Measurements from ENCODE around the gene SPG7. TPM values are rescaled to one million over a fixed set of nuclear protein-coding genes. Genes with fewer than 3 reads are reported as not detected.
A peak's percentile ranks its signal among the peaks of the same experiment; 100 is the strongest.

The SPG7 gene
- total RNA-seq, 1 experiment from 2014 or later = 119 TPM

DNA sequence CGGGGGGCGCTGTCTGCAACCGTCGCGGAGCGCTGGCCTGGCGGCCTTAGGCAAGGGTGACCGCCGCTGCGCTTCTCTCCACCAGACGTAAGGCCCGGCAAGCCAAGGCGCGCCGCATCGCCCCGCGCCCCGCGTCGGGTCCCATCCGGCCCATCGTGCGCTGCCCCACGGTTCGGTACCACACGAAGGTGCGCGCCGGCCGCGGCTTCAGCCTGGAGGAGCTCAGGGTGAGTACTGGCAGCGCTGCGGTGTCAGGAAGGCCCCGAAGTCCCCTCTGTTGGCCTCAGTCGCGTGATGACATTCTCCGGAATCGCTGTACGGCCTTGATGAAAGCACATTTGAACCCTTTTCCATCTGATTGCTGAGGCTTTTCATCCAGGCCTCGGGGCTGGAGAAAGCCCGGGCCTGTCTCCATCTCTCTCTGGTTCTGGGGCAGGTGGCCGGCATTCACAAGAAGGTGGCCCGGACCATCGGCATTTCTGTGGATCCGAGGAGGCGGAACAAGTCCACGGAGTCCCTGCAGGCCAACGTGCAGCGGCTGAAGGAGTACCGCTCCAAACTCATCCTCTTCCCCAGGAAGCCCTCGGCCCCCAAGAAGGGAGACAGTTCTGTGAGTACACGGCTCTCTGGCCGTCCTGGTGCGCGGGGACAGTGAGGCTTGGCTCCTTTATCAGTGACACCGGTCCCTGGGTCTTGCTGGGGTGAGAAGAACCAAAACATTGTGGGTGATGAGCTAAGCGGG, 53.1 kb downstream of the SPG7 start:
- no peak overlapping the region for H3K23ac ChIP-seq (ENCODE audit: insufficient read length, low read depth, low read length)
- no peak overlapping the region for H4K5ac ChIP-seq (ENCODE audit: insufficient read length, low read depth, low read length)
- H2BK20ac ChIP-seq (ENCODE audit: low read depth, low read length, poor library complexity, severe bottlenecking) = no peak overlapping the region
- peak overlapping the region; percentile 86 for H3K9ac ChIP-seq (ENCODE audit: extremely low read depth, insufficient read length, low read length)
- H2BK5ac ChIP-seq (ENCODE audit: insufficient read length, low read length) = no peak overlapping the region
- H3T11ph ChIP-seq (ENCODE audit: low read length) = no peak overlapping the region
- H2AK5ac ChIP-seq (ENCODE audit: insufficient read length, low read length) = no peak overlapping the region
- H3K27me3 Mint-ChIP-seq (ENCODE audit: low read depth) = peaks cover 2% of the 10 kb centered on the region
- no peaks in the 10 kb centered on the region for H3K9me3 ChIP-seq (ENCODE audit: control insufficient read depth, low read depth, low read length)
- H3K79me1 ChIP-seq (ENCODE audit: insufficient read depth, low read depth, low read length, poor library complexity, severe bottlenecking) = peaks cover 6% of the 10 kb centered on the region
- H2BK15ac ChIP-seq (ENCODE audit: low read depth, low read length) = no peak overlapping the region
- no peaks in the 10 kb centered on the region; a peak in 1 of 5 replicates for H3K9me3 Mint-ChIP-seq
- peaks cover 4% of the 10 kb centered on the region for H4K20me1 ChIP-seq (ENCODE audit: control insufficient read depth, insufficient read depth, insufficient read length)
- H2BK120ac ChIP-seq (ENCODE audit: low read depth, low read length, poor library complexity, severe bottlenecking) = no peak overlapping the region
- DNase-seq = no peak
- H3K56ac ChIP-seq (ENCODE audit: insufficient read length, low read depth, low read length) = no peak overlapping the region
- no peak overlapping the region for H3K18ac ChIP-seq (ENCODE audit: insufficient read length, low read depth, low read length)
- H3K4ac ChIP-seq (ENCODE audit: low read depth, low read length) = peak overlapping the region; percentile 89
- H3K79me2 ChIP-seq (ENCODE audit: insufficient read depth, low read length) = peaks cover 10% of the 10 kb centered on the region; the same call in 1 of the 2 replicates
- no peak overlapping the region for H2BK12ac ChIP-seq (ENCODE audit: insufficient read length, low read depth, low read length)
- H3K4me3 Mint-ChIP-seq = peak overlapping the region; percentile 96
- H3K4me1 ChIP-seq (ENCODE audit: insufficient read depth, low read length) = no peaks in the 10 kb centered on the region; the same call in 1 of the 2 replicates
- H3K27ac ChIP-seq (ENCODE audit: insufficient read length, low read depth, low read length) = no peak overlapping the region
- H3K36me3 Mint-ChIP-seq (ENCODE audit: insufficient read depth in 1 of 3, low read depth in 3 of 3) = peaks cover 26 to 54% (median 45%) of the 10 kb centered on the region in 3 experiments
- H2AFZ ChIP-seq (ENCODE audit: low read length) = no peak overlapping the region
- no peak overlapping the region for H4K8ac ChIP-seq (replicated peaks; ENCODE audit: insufficient read length, low read depth, low read length)
- no peaks in the 10 kb centered on the region for H3K27me3 ChIP-seq (ENCODE audit: insufficient read depth, low read length)
- H3K4me1 Mint-ChIP-seq = peaks cover 43 to 46% of the 10 kb centered on the region in 2 experiments
- peak overlapping the region; percentile 97 for H4K91ac ChIP-seq (ENCODE audit: insufficient read length, low read depth, low read length)
- peaks cover 19% of the 10 kb centered on the region for H3K23me2 ChIP-seq (ENCODE audit: insufficient read length, low read depth, low read length, poor library complexity, severe bottlenecking)
- peak overlapping the region; percentile 97 for H3K4me2 ChIP-seq (ENCODE audit: insufficient read depth, insufficient read length, low read length)
- peak overlapping the region; percentile 92 to 96 (median 95) for H3K27ac Mint-ChIP-seq
- TF ChIP-seq, protein P1, sequence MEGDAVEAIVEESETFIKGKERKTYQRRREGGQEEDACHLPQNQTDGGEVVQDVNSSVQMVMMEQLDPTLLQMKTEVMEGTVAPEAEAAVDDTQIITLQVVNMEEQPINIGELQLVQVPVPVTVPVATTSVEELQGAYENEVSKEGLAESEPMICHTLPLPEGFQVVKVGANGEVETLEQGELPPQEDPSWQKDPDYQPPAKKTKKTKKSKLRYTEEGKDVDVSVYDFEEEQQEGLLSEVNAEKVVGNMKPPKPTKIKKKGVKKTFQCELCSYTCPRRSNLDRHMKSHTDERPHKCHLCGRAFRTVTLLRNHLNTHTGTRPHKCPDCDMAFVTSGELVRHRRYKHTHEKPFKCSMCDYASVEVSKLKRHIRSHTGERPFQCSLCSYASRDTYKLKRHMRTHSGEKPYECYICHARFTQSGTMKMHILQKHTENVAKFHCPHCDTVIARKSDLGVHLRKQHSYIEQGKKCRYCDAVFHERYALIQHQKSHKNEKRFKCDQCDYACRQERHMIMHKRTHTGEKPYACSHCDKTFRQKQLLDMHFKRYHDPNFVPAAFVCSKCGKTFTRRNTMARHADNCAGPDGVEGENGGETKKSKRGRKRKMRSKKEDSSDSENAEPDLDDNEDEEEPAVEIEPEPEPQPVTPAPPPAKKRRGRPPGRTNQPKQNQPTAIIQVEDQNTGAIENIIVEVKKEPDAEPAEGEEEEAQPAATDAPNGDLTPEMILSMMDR (conservative IDR thresholded peaks at IDR 0.05) = no peak
- WGBS (ENCODE audit: extremely low coverage, insufficient read length, low lambda C conversion rate) = no CpG with 5 or more reads among the region's 58 CpGs
- peak overlapping the region; percentile 96 for H3K14ac ChIP-seq (ENCODE audit: insufficient read depth, low read length)
